GM19452 (cell line): ENCODE measurements around the gene RBM10.

Source experiments
- ATAC-seq: cut with Tn5 transposase; IDR thresholded peaks from one replicate; pipeline ENCODE4 v1.9.1; 2021; ENCODE audit not compliant: unreplicated experiment

RBM10 gene

GRCh38 chrX:47174846-47175587, 30.0 kb downstream of the RBM10 start:
- ATAC-seq = no peak

GRCh38 chrX:47175588-47175980, 30.6 kb downstream of the RBM10 start:
- ATAC-seq = no peak

- no peak for ATAC-seq
These were observed 31.2 kb downstream of the RBM10 start for GRCh38 chrX:47176101-47176740.

- no peak for ATAC-seq
These were observed 32.1 kb downstream of the RBM10 start for GRCh38 chrX:47177079-47177478.

GRCh38 chrX:47178337-47178736, 33.3 kb downstream of the RBM10 start:
- no peak for ATAC-seq

GRCh38 chrX:47179221-47179927, 34.4 kb downstream of the RBM10 start:
- ATAC-seq = no peak

GRCh38 chrX:47179928-47180255, 34.9 kb downstream of the RBM10 start:
- ATAC-seq = no peak

GRCh38 chrX:47180346-47180745, 35.3 kb downstream of the RBM10 start:
- ATAC-seq = no peak

GRCh38 chrX:47181301-47181700, 36.3 kb downstream of the RBM10 start:
- no peak for ATAC-seq

GRCh38 chrX:47182106-47182700, 37.2 kb downstream of the RBM10 start:
- no peak for ATAC-seq

GRCh38 chrX:47184486-47184885, 39.5 kb downstream of the RBM10 start:
- no peak for ATAC-seq

- ATAC-seq = no peak
These were observed 40.2 kb downstream of the RBM10 start for GRCh38 chrX:47185241-47185640.

GRCh38 chrX:47186096-47186740, 41.2 kb downstream of the RBM10 start:
- ATAC-seq = no peak

- ATAC-seq = no peak
These were observed 42.2 kb downstream of the RBM10 start for GRCh38 chrX:47187106-47187677.

- ATAC-seq = no peak
These were observed 44.9 kb downstream of the RBM10 start for GRCh38 chrX:47189906-47190305.

GRCh38 chrX:47190445-47191269, 45.6 kb downstream of the RBM10 start:
- ATAC-seq = peak; percentile 61

GRCh38 chrX:47191331-47191730, 46.3 kb downstream of the RBM10 start:
- ATAC-seq = no peak

- no peak for ATAC-seq
These were observed 46.9 kb downstream of the RBM10 start for GRCh38 chrX:47191806-47192401.

- peak; percentile 61 for ATAC-seq
These were observed 48.6 kb downstream of the RBM10 start, which contains the start of gene UBA1 for GRCh38 chrX:47193475-47194193. UBA1 (plus strand) TSS chrX:47193829; CDS start chrX:47198803, 4,974 bp downstream.
